Measurements from ENCODE around the gene MPRIP. TPM values are rescaled to one million over a fixed set of nuclear protein-coding genes. Genes with fewer than 3 reads are reported as not detected.

Gene MPRIP
- polyA plus RNA-seq, 1 donor from 2014 or later: 47.3 TPM

- Histone ChIP-seq H3K79me2 (replicated peaks; ENCODE audit: insufficient read depth, low read length) (peaks cover 25% of the 10 kb centered on the region), H3K4me2 (ENCODE audit: low read length) (no peak overlapping the region)
Measured at GRCh38 chr17:17076066-17076465, 33.8 kb downstream of the MPRIP start.

GRCh38 chr17:17077101-17077500, 34.8 kb downstream of the MPRIP start:
- Histone ChIP-seq H3F3A (ENCODE audit: insufficient read depth, low read length, poor library complexity, severe bottlenecking) (no peaks in the 10 kb centered on the region), H4K20me1 (ENCODE audit: insufficient read depth) (no peaks in the 10 kb centered on the region), H3K79me2 (replicated peaks; ENCODE audit: insufficient read depth, low read length) (peaks cover 14% of the 10 kb centered on the region)
- no peak for TF ChIP-seq TAF1 (IDR thresholded peaks at IDR 0.05; ENCODE audit: low read depth)
- no peak for TF ChIP-seq SMC3 (conservative IDR thresholded peaks at IDR 0.05; ENCODE audit: poor library complexity)
- no peak for TF ChIP-seq EZH2 (IDR thresholded peaks at IDR 0.05; ENCODE audit: borderline replicate concordance, insufficient read depth, low read length, poor library complexity, severe bottlenecking)
- TF ChIP-seq POLR2AphosphoS5 (IDR thresholded peaks at IDR 0.05): no peak
- no peak for TF ChIP-seq REST (IDR thresholded peaks at IDR 0.05; ENCODE audit: borderline replicate concordance)
- TF ChIP-seq, protein P1, sequence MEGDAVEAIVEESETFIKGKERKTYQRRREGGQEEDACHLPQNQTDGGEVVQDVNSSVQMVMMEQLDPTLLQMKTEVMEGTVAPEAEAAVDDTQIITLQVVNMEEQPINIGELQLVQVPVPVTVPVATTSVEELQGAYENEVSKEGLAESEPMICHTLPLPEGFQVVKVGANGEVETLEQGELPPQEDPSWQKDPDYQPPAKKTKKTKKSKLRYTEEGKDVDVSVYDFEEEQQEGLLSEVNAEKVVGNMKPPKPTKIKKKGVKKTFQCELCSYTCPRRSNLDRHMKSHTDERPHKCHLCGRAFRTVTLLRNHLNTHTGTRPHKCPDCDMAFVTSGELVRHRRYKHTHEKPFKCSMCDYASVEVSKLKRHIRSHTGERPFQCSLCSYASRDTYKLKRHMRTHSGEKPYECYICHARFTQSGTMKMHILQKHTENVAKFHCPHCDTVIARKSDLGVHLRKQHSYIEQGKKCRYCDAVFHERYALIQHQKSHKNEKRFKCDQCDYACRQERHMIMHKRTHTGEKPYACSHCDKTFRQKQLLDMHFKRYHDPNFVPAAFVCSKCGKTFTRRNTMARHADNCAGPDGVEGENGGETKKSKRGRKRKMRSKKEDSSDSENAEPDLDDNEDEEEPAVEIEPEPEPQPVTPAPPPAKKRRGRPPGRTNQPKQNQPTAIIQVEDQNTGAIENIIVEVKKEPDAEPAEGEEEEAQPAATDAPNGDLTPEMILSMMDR (IDR thresholded peaks at IDR 0.05; ENCODE audit: poor library complexity, severe bottlenecking): no peak
- no peak for TF ChIP-seq RAD21 (conservative IDR thresholded peaks at IDR 0.05)
- TF ChIP-seq EP300 (conservative IDR thresholded peaks at IDR 0.05; ENCODE audit: poor library complexity, severe bottlenecking): no peak

More at GRCh38 chr17:17076066-17076465, 33.8 kb downstream of the MPRIP start:
- no peak for TF ChIP-seq EP300 (conservative IDR thresholded peaks at IDR 0.05; ENCODE audit: poor library complexity, severe bottlenecking)
- no peak for TF ChIP-seq REST (IDR thresholded peaks at IDR 0.05; ENCODE audit: borderline replicate concordance)
- TF ChIP-seq TAF1 (IDR thresholded peaks at IDR 0.05; ENCODE audit: low read depth): no peak
- TF ChIP-seq EZH2 (IDR thresholded peaks at IDR 0.05; ENCODE audit: borderline replicate concordance, insufficient read depth, low read length, poor library complexity, severe bottlenecking): no peak
- TF ChIP-seq MXI1 (conservative IDR thresholded peaks at IDR 0.05; ENCODE audit: poor library complexity, severe bottlenecking): no peak
- no peak for TF ChIP-seq SMC3 (conservative IDR thresholded peaks at IDR 0.05; ENCODE audit: poor library complexity)
- TF ChIP-seq POLR2AphosphoS5 (IDR thresholded peaks at IDR 0.05): no peak
- TF ChIP-seq, protein P1 (IDR thresholded peaks at IDR 0.05; ENCODE audit: poor library complexity, severe bottlenecking): no peak
- TF ChIP-seq RAD21 (conservative IDR thresholded peaks at IDR 0.05): no peak
- Histone ChIP-seq H3F3A (ENCODE audit: insufficient read depth, low read length, poor library complexity, severe bottlenecking) (no peaks in the 10 kb centered on the region), H3K27ac (ENCODE audit: low read length) (no peak overlapping the region), H3K4me3 (ENCODE audit: low read length) (no peak overlapping the region), H3K36me3 (ENCODE audit: insufficient read depth, low read length) (no peaks in the 10 kb centered on the region), H3K9me3 (ENCODE audit: low read length) (no peaks in the 10 kb centered on the region), H4K20me1 (ENCODE audit: insufficient read depth) (no peaks in the 10 kb centered on the region), H2AFZ (ENCODE audit: low read depth, low read length) (no peak overlapping the region), H3K27me3 (ENCODE audit: insufficient read depth, low read depth, low read length) (no peaks in the 10 kb centered on the region), H3K9ac (ENCODE audit: low read length) (no peak overlapping the region), H3K9me2 (ENCODE audit: insufficient read depth, low read length) (no peaks in the 10 kb centered on the region)

More at GRCh38 chr17:17077101-17077500, 34.8 kb downstream of the MPRIP start:
- no peak overlapping the region for H3K4me3 ChIP-seq (ENCODE audit: low read length)
- no peaks in the 10 kb centered on the region for H3K9me2 ChIP-seq (ENCODE audit: insufficient read depth, low read length)
- no peaks in the 10 kb centered on the region for H3K9me3 ChIP-seq (ENCODE audit: low read length)
- no peaks in the 10 kb centered on the region for H3K27me3 ChIP-seq (ENCODE audit: insufficient read depth, low read depth, low read length)
- H3K36me3 ChIP-seq (ENCODE audit: insufficient read depth, low read length): no peaks in the 10 kb centered on the region
- H3K9ac ChIP-seq (ENCODE audit: low read length): no peak overlapping the region
- H3K4me2 ChIP-seq (ENCODE audit: low read length): no peak overlapping the region
- H3K27ac ChIP-seq (ENCODE audit: low read length): no peak overlapping the region
- H2AFZ ChIP-seq (ENCODE audit: low read depth, low read length): no peak overlapping the region
